ENCODE results near the gene TAF13. TPM values are rescaled to one million over a fixed set of nuclear protein-coding genes. Genes with fewer than 3 reads are reported as not detected.

TAF13 gene
- total RNA-seq, 1 donor from 2014 or later: 27.0 TPM

DNA sequence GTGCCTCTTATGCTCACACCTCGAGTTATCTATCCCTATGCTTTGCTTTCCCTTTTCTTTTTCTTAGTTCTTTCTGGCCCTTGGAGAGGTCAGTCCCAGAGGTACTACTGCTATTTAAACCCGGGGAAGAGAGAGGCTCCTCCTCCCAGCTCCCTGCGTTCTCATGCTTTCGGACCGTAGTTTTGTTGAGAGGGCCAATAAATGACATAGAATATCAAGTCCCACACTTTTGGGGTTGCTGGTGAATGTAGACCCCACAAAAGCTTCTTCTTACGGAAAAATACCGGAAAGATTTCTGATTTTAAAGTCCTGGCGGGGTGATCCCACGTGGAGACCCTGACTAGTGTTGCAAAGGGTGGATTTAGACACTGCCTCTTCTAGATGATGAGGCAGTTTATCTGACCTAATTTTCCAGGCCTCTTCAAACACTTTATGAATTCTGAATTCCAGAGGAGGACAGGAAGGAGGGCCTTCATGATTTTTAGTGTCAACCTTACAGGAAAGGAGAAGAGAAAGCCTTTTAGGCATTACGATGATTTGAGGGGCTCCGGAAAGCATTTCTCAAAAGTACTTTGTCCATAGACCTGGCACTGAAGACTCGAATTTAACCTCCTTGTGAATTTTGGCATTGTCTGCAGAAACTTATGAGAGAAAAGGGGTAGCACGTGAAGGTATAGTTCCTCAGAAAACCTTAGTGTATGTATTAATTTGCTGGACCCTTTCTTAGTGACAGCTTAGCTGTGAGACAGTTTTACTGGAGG is 15.5 kb upstream of the TAF13 start:
- no peak for DNase-seq (ENCODE audit: low spot score)

- peak; percentile 92 for DNase-seq (ENCODE audit: low spot score)
These were observed 14.6 kb upstream of the TAF13 start, which contains the start of gene TMEM167B for GRCh38 chr1:109090196-109091077. TMEM167B (plus strand) TSS chr1:109090764; CDS start chr1:109090873, 109 bp downstream.

GRCh38 chr1:109089242-109090015 is 13.6 kb upstream of the TAF13 start:
- DNase-seq (ENCODE audit: low spot score): no peak

- no peak for DNase-seq (ENCODE audit: low spot score)
These were observed 9.0 kb upstream of the TAF13 start for GRCh38 chr1:109084563-109085517.

DNA sequence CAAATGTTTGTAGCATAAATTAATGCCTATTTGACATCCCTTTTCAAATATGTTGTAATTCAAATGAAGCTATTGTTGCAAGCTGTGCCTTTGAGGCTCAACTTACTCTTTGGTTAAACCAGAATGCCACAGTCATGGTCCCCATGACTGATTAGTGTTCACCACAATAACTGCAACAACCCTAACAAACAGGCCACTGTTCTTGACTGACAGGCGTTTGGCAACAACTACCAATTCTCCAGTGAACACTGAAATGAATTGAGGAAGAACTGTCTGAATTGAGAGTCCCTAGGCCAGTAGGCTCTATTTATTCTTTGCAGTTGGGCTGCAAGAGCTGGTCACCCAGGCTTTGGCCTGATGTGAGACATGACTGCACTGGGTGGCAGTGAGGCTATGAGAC is 8.1 kb upstream of the TAF13 start:
- no peak for DNase-seq (ENCODE audit: low spot score)

DNA sequence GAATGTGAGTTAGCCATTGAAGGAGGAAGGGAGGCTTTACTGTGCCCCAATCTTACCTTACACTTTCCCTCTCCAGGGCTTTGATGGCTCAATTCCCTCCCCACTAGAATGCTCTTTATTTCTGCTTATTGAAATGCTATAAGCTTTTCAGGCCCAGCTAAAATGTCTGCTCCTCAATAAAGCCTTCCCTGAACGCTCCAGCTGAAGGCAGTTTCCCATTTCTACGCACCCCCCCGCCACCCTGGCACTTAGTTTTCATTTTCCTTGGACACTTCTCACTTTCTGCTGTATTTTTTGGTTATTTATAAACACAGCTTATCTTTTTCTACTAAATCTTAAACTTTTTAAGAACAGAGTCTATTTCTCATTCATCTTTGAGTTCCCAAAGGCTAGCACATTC is 7.7 kb upstream of the TAF13 start:
- DNase-seq (ENCODE audit: low spot score): no peak

DNA sequence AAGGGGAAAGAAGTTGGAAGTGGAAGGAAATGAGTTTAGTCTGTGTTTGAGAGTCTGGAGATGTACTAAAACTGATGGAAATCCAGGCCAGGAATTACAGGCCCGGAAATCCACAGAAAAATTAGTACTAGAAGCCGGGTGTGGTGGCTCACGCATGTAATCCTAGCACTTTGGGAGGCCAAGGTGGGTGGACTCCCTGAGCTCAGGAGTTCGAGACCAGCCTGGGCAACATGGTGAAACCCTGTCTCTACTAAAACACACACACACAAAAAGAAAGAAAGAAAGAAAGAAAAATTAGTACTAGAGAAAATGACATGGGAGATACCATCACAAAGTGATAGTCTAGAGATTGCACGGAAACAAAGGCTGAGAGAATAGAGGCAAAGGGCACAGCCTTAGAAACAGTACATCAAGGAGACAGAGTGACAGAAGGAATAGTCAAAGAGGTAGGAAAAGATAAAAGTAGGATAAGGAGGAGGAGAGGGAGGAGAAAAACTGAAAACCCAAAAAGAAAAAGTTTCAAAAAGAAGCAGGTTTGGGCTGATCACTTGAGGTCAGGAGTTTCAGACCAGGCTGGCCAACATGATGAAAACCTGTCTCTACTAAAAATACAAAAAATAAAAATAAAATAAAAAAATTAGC is 4.8 kb upstream of the TAF13 start:
- no peak for DNase-seq (ENCODE audit: low spot score)

- DNase-seq (ENCODE audit: low spot score): no peak
These were observed 3.4 kb upstream of the TAF13 start for GRCh38 chr1:109079240-109079622.

DNA sequence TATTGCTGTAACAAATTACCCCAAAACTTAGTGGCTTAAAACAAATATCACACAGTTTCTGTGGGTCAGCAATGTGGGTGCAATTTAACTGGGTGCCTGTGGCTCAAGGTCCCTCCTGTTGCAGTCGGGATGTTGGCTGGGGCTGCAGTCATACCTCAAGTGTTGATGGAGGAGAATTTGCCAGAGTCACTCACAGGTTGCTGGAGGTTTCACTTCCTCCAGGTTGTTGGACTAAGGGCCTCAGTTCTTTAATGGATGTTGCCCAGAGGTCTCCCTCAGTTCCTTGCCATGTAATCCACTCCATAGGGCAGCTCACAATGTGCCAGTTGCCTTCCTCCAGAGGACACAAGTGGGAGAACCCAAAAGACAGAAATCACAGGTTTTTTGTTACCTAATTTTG is 2.5 kb upstream of the TAF13 start:
- no peak for DNase-seq (ENCODE audit: low spot score)

- DNase-seq (ENCODE audit: low spot score): no peak
These were observed 6.5 kb downstream of the TAF13 start for GRCh38 chr1:109069294-109069693.

DNA sequence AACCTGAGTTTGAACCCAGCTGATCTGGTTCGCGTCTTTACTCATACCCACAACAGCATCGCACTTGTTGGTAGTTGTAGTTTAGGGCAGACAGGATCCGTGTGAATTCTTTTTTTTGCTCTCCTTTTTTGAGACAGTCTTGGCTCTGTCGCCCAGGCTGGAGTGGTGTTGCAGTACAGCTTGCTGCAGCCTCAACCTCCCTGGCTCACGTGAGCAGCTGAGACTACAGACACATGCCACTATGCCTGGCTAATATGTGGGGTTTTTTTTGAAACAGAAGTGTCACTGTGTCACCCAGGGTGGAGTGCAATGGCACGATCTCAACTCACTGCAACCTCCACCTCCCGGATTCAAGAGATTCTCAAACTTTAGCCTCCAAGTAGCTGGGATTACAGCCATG is 7.9 kb downstream of the TAF13 start:
- no peak for DNase-seq (ENCODE audit: low spot score)

GRCh38 chr1:109065137-109065536 is 10.7 kb downstream of the TAF13 start:
- no peak for DNase-seq (ENCODE audit: low spot score)

DNA sequence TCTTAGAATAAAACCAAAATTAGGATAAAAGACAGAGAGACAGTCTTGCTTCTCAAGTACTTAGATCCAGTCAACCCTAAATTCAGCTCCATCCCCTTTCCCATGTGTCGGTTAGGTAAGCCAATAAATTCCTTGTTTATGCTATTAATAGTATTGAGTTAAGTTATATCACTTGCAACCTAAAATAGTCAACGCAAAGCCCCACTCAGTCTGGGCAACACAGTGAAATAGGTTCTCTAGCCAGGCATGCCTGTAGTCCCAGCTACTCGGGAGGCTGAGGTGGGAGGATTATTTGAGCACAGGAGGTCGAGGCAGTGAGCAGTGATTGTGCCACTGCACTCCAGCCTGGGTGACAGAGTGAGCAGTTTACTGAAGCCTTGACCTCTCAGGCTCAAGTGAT is 14.6 kb downstream of the TAF13 start:
- no peak for DNase-seq (ENCODE audit: low spot score)

DNA sequence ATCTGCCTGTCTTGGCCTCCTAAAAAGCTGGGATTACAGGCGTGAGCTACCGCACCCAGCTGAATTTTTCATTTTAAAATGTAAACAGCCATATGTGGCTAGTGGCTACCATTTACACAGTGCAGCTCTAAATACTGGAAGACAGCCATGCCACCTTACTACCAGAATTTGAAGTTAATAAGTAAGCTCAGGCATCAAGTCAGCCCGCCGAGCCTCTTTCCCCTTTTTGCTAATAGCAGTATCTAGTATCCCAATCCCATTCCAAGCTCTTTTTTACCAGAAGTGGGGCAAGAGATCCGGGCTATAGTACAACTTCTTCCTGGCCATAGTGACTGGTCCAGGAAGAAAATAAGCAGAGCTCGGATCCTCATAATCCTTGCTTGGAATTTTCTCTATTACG is 15.1 kb downstream of the TAF13 start:
- no peak for DNase-seq (ENCODE audit: low spot score)

DNA sequence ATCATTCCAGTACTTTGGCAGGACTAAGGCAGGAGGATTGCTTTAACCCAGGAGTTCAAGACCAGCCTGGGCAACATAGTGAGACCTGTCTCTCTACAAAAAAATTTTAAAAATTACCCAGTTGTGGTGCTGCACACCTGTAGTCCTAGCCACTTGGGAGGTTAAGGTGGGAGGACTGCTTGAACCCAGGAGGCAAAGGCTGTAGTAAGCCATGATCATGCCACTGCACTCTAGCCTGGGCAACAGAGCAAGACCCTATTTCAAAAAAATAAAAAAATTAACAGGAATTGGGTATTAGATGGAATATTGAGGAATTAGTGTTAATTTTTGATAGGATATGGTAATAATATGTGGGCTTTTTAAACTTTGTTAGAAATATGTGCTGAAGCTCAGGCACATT is 16.8 kb downstream of the TAF13 start:
- DNase-seq (ENCODE audit: low spot score): no peak

- DNase-seq (ENCODE audit: low spot score): no peak
These were observed 19.7 kb downstream of the TAF13 start for GRCh38 chr1:109056064-109056463.

GRCh38 chr1:109052145-109052544 is 23.7 kb downstream of the TAF13 start:
- DNase-seq (ENCODE audit: low spot score): peak; percentile 5

GRCh38 chr1:109050228-109050995 is 25.4 kb downstream of the TAF13 start:
- no peak for DNase-seq (ENCODE audit: low spot score)

GRCh38 chr1:109048335-109048734 is 27.5 kb downstream of the TAF13 start:
- no peak for DNase-seq (ENCODE audit: low spot score)

DNA sequence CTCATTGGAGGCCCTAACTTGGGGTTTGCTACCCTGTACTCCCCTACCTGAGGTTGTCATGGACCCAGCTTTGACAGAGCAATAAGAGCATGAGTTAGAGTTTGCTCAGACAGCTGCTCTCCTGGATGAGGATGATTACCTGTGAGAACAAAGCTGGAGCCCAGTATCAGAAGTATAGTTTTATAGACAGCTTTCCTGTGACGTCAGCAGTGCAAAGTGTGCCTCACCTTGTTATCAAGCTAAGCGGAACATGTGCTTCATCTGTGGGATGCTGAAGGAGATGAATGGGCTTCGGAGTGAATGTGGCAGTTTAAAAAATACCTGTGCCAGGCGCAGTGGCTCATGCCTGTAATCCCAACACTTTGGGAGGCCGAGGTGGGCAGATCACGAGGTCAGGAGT is 28.5 kb downstream of the TAF13 start:
- DNase-seq (ENCODE audit: low spot score): no peak
